ENCODE results near the gene GPR33. TPM values are rescaled to one million over a fixed set of nuclear protein-coding genes. Genes with fewer than 3 reads are reported as not detected.
"Not testable (repeated sequence)": the region's sequence is repeated elsewhere in the genome, so short reads cannot be mapped to it uniquely, and the experiment has no call there.

GPR33 gene
- total RNA-seq, 1 donor from 2014 or later: not detected

DNA sequence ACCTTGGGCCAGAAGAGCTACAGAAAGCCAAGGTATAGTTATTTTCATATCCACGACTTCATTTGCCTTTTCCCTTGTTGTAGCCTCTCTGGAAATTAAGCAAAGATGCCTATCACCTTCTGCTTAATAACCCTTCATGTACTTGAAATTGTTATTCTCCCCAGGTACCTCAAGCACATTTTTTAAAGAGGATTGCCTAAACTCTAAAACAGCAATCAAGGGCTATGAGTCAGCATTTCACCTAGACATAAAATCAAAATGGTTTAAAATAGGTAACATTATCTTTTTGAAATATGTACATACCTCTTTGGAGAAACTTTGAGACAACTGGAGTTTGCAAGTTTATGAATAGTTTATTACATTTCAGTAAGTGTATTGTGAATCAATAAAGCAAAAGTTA lies 42.1 kb downstream of the GPR33 start:
- no peaks in the 10 kb centered on the region for H3K9me3 Mint-ChIP-seq
- no peak overlapping the region for H3K27ac Mint-ChIP-seq (ENCODE audit: unreplicated experiment)
- TF ChIP-seq, protein P1, sequence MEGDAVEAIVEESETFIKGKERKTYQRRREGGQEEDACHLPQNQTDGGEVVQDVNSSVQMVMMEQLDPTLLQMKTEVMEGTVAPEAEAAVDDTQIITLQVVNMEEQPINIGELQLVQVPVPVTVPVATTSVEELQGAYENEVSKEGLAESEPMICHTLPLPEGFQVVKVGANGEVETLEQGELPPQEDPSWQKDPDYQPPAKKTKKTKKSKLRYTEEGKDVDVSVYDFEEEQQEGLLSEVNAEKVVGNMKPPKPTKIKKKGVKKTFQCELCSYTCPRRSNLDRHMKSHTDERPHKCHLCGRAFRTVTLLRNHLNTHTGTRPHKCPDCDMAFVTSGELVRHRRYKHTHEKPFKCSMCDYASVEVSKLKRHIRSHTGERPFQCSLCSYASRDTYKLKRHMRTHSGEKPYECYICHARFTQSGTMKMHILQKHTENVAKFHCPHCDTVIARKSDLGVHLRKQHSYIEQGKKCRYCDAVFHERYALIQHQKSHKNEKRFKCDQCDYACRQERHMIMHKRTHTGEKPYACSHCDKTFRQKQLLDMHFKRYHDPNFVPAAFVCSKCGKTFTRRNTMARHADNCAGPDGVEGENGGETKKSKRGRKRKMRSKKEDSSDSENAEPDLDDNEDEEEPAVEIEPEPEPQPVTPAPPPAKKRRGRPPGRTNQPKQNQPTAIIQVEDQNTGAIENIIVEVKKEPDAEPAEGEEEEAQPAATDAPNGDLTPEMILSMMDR (conservative IDR thresholded peaks at IDR 0.05): no peak
- DNase-seq (ENCODE audit: low read depth, low spot score): no peak
- no peaks in the 10 kb centered on the region for H3K27me3 Mint-ChIP-seq (ENCODE audit: low read depth)
- peaks cover 9% of the 10 kb centered on the region for H3K36me3 Mint-ChIP-seq (ENCODE audit: low read depth)
- H3K4me3 Mint-ChIP-seq: no peak overlapping the region
- no peaks in the 10 kb centered on the region for H3K4me1 Mint-ChIP-seq

DNA sequence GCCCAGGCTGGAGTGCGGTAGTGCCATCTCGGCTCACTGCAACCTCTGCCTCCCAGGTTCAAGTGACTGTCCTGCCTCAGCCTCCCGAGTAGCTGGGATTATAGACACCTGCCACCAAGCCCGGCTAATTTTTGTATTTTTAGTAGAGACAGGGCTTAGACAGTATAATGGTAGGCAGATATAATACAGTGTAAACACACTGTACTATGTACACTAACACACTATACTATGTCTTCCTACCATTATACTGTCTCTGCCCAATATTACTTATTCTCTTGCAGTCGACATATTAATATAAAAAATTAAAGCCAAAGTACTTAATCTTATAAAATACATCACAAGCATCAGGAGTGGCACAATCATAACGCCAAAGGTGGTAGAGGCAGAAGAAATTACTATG lies 45.6 kb downstream of the GPR33 start:
- peaks cover 17% of the 10 kb centered on the region for H3K36me3 Mint-ChIP-seq (ENCODE audit: low read depth)
- H3K4me3 Mint-ChIP-seq: no peak overlapping the region
- H3K27me3 Mint-ChIP-seq (ENCODE audit: low read depth): no peaks in the 10 kb centered on the region
- DNase-seq (ENCODE audit: low read depth, low spot score): no peak
- no peaks in the 10 kb centered on the region for H3K9me3 Mint-ChIP-seq
- H3K4me1 Mint-ChIP-seq: peaks cover 19% of the 10 kb centered on the region
- H3K27ac Mint-ChIP-seq (ENCODE audit: unreplicated experiment): no peak overlapping the region
- TF ChIP-seq, protein P1 (conservative IDR thresholded peaks at IDR 0.05): no peak

DNA sequence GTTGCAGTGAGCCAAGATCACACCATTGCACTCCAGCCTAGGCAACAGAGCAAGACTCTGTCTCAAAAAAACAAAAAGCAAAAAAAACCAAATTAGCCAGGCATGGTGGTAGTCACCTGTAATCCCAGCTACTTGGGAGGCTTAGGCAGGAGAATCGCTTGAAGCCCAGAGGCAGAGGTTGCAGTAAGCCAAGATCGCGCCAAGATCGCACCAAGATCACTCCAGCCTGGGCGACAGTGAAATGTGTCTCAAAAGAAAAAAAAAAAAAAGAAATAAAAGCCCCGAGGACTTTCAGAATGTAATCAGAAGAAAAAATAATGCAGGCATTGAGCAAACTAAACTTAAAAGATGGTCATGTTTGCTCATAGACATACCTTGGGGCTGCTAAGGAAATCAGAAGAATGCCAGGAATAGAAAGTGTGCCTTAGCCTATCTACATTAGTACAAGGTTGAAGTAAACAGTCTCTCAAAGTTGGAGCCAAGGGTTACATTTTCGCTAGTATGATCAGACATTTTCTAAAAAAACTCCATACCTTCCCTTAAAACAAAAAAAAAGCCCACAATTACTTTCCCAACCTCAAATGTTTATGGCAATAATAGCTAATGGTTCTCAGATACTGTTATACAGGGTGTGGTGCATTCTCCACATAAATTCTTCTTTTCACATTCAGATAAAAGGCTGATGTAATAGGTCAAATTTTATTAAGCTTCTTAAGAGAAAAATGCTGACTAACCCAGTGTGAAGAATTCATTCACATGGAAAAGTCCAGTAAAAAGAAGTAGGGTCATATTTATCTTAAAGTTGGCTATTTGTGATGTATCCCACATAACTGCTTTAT lies 46.3 kb downstream of the GPR33 start:
- no peak for DNase-seq (ENCODE audit: low read depth, low spot score)
- H3K36me3 Mint-ChIP-seq (ENCODE audit: low read depth): peaks cover 17% of the 10 kb centered on the region
- H3K27me3 Mint-ChIP-seq (ENCODE audit: low read depth): no peaks in the 10 kb centered on the region
- peaks cover 19% of the 10 kb centered on the region for H3K4me1 Mint-ChIP-seq
- H3K9me3 Mint-ChIP-seq: no peaks in the 10 kb centered on the region
- no peak overlapping the region for H3K4me3 Mint-ChIP-seq
- no peak overlapping the region for H3K27ac Mint-ChIP-seq (ENCODE audit: unreplicated experiment)
- TF ChIP-seq, protein P1 (conservative IDR thresholded peaks at IDR 0.05): no peak

DNA sequence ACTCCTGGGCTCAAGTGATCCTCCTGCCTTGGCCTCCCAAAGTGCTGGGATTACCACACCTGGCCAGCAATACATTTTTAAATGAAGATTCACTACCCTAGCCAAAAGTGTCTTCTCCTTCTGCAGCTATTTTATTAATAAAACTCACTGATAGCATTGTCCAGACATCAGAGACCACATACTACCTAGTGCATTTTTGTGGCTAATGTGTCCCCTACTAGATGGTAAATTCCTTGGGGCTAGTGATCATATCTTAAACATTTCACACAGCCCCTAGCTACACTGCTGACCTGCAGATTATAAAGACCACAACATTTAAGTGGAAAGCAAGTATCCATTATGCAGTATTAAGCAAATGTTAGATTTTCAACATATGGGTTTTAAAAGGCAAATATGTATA lies 47.6 kb downstream of the GPR33 start:
- peaks cover 19% of the 10 kb centered on the region for H3K4me1 Mint-ChIP-seq
- H3K4me3 Mint-ChIP-seq: no peak overlapping the region
- H3K27me3 Mint-ChIP-seq (ENCODE audit: low read depth): no peaks in the 10 kb centered on the region
- peak overlapping the region; percentile 70 for H3K27ac Mint-ChIP-seq (ENCODE audit: unreplicated experiment)
- H3K36me3 Mint-ChIP-seq (ENCODE audit: low read depth): peaks cover 17% of the 10 kb centered on the region
- TF ChIP-seq, protein P1 (conservative IDR thresholded peaks at IDR 0.05): no peak
- peaks cover 3% of the 10 kb centered on the region for H3K9me3 Mint-ChIP-seq
- no peak for DNase-seq (ENCODE audit: low read depth, low spot score)

DNA sequence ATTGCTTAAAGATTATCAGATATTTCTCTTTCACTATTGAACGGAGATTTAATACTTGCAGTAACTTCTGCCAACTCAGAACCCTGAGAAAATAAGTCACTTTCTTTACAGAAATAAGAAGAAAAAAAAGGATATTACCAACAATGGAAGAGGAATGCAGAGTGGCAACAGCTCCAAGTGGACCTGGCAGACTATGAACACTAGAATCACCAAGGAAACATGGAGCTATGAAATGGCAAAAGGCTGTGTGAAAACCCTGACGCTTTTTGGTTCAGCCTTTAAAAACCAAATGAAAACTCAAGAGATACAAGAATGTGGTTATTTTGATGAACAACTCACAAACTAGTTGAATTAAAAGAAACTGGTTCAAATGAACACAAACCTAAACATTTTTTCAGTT lies 48.3 kb downstream of the GPR33 start:
- peaks cover 19% of the 10 kb centered on the region for H3K36me3 Mint-ChIP-seq (ENCODE audit: low read depth)
- H3K27ac Mint-ChIP-seq (ENCODE audit: unreplicated experiment): peak overlapping the region; percentile 91
- TF ChIP-seq, protein P1 (conservative IDR thresholded peaks at IDR 0.05): no peak
- H3K4me1 Mint-ChIP-seq: peaks cover 19% of the 10 kb centered on the region
- H3K4me3 Mint-ChIP-seq: no peak overlapping the region
- peaks cover 3% of the 10 kb centered on the region for H3K9me3 Mint-ChIP-seq
- H3K27me3 Mint-ChIP-seq (ENCODE audit: low read depth): no peaks in the 10 kb centered on the region
- DNase-seq (ENCODE audit: low read depth, low spot score): no peak

DNA sequence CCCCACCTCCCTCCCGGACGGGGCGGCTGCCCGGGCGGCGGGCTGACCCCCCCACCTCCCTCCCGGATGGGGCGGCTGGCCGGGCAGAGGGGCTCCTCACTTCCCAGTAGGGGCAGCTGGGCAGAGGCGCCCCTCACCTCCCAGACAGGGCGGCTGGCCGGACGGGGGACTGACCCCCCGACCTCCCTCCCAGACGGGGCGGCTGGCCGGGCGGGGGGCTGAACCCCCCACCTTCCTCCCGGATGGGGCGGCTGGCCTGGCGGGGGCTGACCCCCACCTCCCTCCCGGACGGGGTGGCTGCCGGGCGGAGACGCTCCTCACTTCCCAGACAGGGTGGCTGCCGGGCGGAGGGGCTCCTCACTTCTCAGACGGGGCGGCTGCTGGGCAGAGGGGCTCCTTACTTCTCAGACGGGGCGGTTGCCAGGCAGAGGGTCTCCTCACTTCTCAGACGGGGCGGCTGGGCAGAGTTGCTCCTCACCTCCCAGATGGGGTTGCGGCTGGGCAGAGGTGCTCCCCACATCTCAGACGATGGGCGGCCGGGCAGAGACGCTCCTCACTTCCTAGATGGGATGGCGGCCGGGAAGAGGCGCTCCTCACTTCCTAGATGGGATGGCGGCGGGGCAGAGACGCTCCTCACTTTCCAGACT lies 50.7 kb downstream of the GPR33 start:
- H3K27ac Mint-ChIP-seq (ENCODE audit: unreplicated experiment); H3K27me3 Mint-ChIP-seq (ENCODE audit: low read depth); H3K4me3 Mint-ChIP-seq; DNase-seq (ENCODE audit: low read depth, low spot score); H3K9me3 Mint-ChIP-seq: not testable (repeated sequence)
- H3K4me1 Mint-ChIP-seq: peaks cover 19% of the 10 kb centered on the region
- H3K36me3 Mint-ChIP-seq (ENCODE audit: low read depth): peaks cover 19% of the 10 kb centered on the region
